ACC112 (cell line): ENCODE measurements around the gene CRB2.

Experiments used
- H2AFZ ChIP-seq: fragments of 200-600 bp; sonication (generic); one replicate; pipeline ENCODE4 v1.6.0; 2017; ENCODE audit warnings: antibody characterized with exemption, low read length; ENCODE audit not compliant: unreplicated experiment
- H3K27ac ChIP-seq: fragments of 200-600 bp; sonication (generic); 2 replicates; pipeline ENCODE4 v1.5.1; 2014; ENCODE audit warnings: low read depth, mild to moderate bottlenecking, antibody characterized with exemption, low read length, moderate library complexity
- H3K27me3 ChIP-seq: fragments of 200-600 bp; sonication (generic); 2 replicates; pipeline ENCODE4 v1.6.1; 2014; ENCODE audit warnings: mild to moderate bottlenecking, antibody characterized with exemption, low read length, moderate library complexity, mixed read lengths; ENCODE audit not compliant: insufficient read depth
- H3K36me3 ChIP-seq: fragments of 200-600 bp; sonication (generic); 2 replicates; pipeline ENCODE4 v1.6.1; 2016; ENCODE audit warnings: mild to moderate bottlenecking, antibody characterized with exemption, low read length, moderate library complexity, mixed read lengths; ENCODE audit not compliant: insufficient read depth
- H3K4me1 ChIP-seq: fragments of 200-600 bp; sonication (generic); one replicate; pipeline ENCODE4 v1.6.1; 2016; ENCODE audit warnings: low read length, mixed read lengths; ENCODE audit not compliant: insufficient read depth, unreplicated experiment, control insufficient read depth
- H3K4me3 ChIP-seq: fragments of 200-600 bp; sonication (generic); 2 replicates; pipeline ENCODE4 v1.5.1; 2014; ENCODE audit warnings: mild to moderate bottlenecking, low read depth, low read length
- H3K79me2 ChIP-seq: fragments of 200-600 bp; sonication (generic); one replicate; pipeline ENCODE4 v1.6.0; 2016; ENCODE audit warnings: low read length; ENCODE audit not compliant: control insufficient read depth, unreplicated experiment, insufficient read depth

Gene CRB2

DNA sequence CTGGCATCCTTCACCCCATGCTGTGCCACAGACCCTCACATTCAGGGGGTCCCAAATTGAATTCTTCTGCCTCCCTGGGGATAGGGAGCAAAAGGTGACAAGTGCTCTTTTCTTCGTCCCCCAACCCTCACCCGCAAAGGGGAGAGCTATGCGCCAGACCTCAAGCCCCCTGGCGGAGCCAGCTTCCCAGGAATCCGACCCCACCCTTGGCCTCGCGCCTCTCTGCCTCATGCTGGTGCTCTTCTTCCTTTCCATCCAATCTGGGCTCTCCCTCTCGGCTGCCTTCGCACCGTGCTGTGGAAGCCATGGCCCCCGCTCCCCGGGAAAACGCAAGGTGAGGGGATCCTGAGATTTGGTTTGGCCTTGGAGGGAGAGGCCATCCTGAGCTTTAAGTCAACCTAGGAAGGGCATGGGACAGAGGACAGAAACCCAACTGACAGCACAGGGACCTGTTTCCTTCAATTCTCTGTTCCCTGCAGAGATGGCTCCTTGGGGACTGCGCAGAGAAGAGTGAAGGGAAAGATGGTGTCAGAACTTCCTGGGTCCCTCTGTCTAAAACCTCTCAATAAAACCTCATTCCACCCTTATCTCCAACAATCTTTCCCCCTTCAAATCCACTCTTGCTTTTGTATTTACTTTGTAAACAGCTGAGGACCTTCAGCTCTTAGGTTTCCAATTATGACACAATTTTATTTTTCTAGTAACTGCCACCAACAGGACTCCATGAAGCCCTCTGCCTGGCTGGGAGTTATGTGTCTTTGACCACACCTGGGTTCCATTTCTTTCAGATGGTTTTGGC lies 36.3 kb upstream of the CRB2 start:
- H2AFZ ChIP-seq = no peak overlapping the region
- H3K79me2 ChIP-seq = no peaks in the 10 kb centered on the region
- H3K4me1 ChIP-seq = no peaks in the 10 kb centered on the region
- peaks cover 21% of the 10 kb centered on the region for H3K27me3 ChIP-seq
- H3K4me3 ChIP-seq = no peak overlapping the region
- no peak overlapping the region for H3K27ac ChIP-seq
- H3K36me3 ChIP-seq = no peaks in the 10 kb centered on the region

DNA sequence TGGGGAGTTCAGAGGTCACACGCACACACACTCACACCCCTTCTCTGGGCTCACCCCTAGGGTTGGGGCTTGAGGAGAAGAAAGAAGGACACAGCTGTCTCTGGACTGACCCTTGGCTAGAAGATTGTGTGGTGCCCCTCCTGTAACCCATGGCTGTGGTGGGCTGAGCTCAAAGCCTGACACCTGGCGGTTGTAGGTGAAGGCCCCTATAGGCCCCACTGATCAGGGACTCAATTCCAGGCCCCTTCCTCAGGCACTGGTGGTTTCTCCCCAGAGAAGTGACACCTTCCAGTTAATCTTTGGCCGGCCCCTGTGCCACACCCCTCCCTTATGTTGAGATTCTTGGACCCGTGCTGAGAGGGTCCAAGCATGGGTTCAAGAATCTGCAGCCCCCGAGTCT lies 35.2 kb upstream of the CRB2 start:
- H3K4me3 ChIP-seq = no peak overlapping the region
- H3K79me2 ChIP-seq = no peaks in the 10 kb centered on the region
- H3K27ac ChIP-seq = no peak overlapping the region
- no peaks in the 10 kb centered on the region for H3K4me1 ChIP-seq
- H2AFZ ChIP-seq = no peak overlapping the region
- no peaks in the 10 kb centered on the region for H3K36me3 ChIP-seq
- peaks cover 31% of the 10 kb centered on the region for H3K27me3 ChIP-seq

DNA sequence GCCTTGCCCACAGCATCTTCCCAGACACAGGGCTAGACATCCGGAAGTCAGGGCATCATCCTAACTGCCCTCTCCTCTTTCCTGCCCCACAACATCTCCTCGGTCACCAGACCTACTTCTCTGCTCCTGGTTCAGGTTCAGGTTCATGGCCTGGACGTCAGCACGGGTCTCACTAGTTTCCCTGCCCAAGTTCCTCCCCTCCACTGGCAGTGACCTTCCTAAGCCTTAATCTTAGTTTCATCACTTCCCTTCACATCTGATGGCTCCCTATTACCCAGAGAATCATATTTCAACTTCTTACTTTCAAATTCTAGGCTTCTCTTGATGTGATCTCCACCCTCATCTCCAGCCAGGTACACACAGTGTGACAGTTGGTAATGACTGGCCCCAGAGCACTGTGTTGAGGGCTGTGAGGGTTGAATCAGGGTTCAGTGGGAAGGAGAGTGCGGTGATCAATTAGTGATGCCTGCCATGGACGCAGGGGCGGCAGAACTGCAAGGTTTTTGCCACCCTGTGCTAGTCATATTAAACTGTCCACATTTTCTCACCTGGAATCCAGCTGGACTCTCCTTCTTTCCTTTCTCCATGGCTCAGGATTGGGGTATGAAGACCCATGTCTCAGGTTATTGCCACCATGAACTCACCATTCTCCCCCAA lies 34.3 kb upstream of the CRB2 start:
- no peaks in the 10 kb centered on the region for H3K79me2 ChIP-seq
- H2AFZ ChIP-seq = no peak overlapping the region
- H3K4me3 ChIP-seq = no peak overlapping the region
- no peaks in the 10 kb centered on the region for H3K4me1 ChIP-seq
- H3K27ac ChIP-seq = no peak overlapping the region
- no peaks in the 10 kb centered on the region for H3K36me3 ChIP-seq
- peaks cover 34% of the 10 kb centered on the region for H3K27me3 ChIP-seq

DNA sequence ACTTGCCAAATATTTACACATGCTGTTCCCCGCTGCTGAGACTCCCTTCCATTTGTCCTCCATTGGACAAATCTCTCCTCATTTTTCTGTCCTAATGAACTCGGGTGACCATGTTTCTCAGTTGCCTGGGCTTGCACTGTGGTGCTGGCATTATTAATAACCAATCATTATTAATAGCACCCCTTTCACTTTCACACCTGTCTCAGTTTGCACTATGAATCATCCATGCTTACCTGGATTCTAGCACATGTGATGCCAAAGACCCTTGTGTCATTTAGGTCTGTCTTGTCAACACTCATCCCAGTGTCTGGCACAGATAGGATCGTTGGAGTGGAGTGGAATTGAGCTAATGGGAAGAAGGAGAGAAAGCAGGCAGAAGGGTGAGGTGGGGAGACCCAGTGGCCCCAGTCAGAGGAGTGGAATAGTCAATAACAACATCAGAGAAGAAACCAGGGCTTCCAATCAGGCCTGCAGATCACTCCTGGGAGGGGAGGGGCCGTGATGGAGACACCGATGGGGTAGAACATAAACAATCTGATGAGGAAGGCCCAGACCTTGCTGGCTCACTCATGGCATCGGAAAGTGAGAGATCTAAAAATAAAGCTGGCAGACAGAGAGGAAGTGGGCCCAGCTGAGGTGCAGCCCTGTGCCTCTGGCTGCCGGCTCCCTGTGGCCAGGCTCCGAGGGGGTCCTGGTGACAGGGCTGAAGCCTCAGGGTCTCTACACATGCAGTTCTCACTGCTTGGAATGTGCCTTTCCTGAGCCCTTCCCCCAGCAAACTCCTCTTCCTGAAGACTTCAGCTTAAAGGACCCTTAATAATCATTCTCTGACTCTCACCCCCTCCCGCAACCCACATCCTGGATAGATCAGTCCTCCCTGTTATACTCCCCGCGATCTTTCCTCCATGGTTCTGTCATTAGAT lies 33.5 kb upstream of the CRB2 start:
- no peak overlapping the region for H2AFZ ChIP-seq
- no peaks in the 10 kb centered on the region for H3K36me3 ChIP-seq
- H3K4me1 ChIP-seq = no peaks in the 10 kb centered on the region
- H3K27me3 ChIP-seq = peaks cover 34% of the 10 kb centered on the region
- no peak overlapping the region for H3K27ac ChIP-seq
- no peaks in the 10 kb centered on the region for H3K79me2 ChIP-seq
- no peak overlapping the region for H3K4me3 ChIP-seq

DNA sequence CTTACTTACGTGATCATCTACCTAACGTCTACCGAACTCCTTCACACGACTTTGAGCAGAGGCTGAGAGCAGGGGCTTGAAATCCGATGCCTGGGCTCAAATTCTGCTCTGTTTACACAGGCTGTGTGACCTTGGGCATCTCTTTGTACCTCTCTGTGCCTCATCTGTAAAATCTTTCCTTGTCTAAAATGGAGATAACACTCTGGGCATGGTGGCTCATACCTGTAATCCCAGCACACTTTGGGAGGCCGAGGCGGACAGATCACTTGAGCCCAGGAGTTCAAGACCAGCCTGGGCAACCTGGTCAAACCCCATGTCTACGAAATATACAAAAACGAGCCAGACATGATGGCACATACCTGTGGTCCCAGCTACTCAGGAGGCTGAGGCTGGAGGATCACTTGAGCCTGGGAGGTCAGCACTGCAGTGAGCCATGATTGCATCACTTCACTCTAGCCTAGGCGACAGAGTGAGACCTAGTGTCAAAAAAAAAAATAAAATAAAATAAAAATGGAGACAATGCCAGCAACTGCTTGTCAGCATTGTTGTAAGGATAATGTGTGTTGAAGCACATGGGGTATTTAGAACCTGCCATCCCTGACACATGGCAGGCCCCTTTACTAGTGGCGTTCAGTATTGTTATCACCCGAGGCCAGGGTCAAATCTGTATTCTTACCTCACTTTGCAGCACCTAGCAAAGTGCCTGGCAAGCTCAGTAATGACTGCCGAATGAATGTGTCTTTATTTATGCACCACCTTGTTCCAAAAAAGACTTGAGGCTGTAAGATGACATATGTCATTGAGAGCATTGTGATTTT lies 32.6 kb upstream of the CRB2 start:
- Histone ChIP-seq H3K4me1 (no peaks in the 10 kb centered on the region), H3K27ac (no peak overlapping the region), H3K4me3 (no peak overlapping the region)

DNA sequence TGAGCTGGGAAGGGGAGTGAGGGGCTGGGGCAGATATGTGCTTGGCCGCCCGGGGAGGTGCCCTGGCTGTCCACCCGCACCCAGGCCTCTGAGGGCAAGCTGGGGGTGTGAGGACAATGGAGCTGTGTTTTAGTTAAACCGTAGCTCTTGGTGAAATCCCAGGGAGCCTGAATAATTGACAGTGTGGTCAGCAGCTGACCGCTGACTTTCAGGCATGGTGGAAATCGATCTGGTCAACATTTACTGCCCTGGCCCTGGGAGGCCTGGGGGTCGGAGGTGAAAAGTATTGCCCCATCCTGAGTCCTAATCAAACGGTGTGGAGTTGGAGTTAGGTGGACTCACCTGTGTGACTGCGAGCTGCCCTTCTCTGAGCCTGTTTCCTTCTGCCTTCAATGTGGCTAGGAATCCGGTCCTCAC lies 31.2 kb upstream of the CRB2 start:
- Histone ChIP-seq H3K27ac (no peak overlapping the region), H2AFZ (no peak overlapping the region), H3K4me3 (no peak overlapping the region), H3K27me3 (peaks cover 24% of the 10 kb centered on the region), H3K79me2 (no peaks in the 10 kb centered on the region), H3K4me1 (no peaks in the 10 kb centered on the region), H3K36me3 (no peaks in the 10 kb centered on the region)

More for the DNA sequence above, 32.6 kb upstream of the CRB2 start:
- Histone ChIP-seq H3K79me2 (no peaks in the 10 kb centered on the region), H2AFZ (no peak overlapping the region), H3K27me3 (peaks cover 34% of the 10 kb centered on the region), H3K36me3 (no peaks in the 10 kb centered on the region)

DNA sequence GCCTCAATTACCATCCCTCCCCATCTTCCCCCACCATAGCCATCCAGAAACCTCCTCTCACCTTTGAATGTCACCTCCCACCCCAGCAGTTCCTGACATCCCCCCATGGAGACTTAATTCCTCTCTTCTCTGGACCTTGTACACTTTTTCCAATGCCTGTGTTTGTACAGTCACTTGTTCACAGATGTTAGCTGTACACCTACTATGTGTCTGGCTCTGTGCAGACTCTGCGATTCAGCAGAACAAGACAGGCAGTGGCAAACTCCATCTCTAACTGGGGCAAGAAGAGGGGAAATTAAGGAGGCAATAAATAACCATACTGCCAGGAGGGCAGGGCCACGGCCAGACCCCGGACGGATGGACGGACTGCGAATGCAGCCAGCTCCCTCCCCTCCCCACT lies 29.8 kb upstream of the CRB2 start:
- Histone ChIP-seq H2AFZ (no peak overlapping the region), H3K27ac (no peak overlapping the region)

DNA sequence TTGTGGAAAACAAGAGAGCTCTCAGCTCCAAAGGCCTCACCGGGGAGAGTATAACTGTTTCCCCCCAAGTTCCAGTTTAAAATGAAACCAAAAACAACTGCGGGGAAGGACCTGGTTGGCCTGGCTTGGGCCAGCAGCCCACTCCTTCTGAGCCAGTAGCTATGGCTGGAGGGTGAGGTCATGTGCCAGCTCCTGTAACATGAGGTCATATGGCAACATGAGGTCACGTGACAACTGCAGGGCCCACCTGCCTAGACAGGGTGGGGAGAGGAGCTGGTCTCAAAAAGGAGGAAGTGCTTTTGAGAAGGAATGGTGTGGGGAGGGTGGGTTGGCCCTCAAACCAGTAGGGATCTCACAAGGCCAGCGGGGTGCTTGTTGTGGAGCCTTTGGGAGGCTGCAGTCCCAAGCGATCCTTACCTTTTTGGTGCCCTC lies 29.3 kb upstream of the CRB2 start:
- Histone ChIP-seq H3K4me3 (peak overlapping the region; percentile 61), H2AFZ (no peak overlapping the region), H3K27ac (no peak overlapping the region), H3K27me3 (peaks cover 15% of the 10 kb centered on the region; the same call in 1 of the 2 replicates), H3K79me2 (no peaks in the 10 kb centered on the region), H3K4me1 (no peaks in the 10 kb centered on the region), H3K36me3 (no peaks in the 10 kb centered on the region)

More for the DNA sequence above, 29.8 kb upstream of the CRB2 start:
- no peaks in the 10 kb centered on the region for H3K4me1 ChIP-seq
- peaks cover 18% of the 10 kb centered on the region; the same call in 1 of the 2 replicates for H3K27me3 ChIP-seq
- peak overlapping the region; percentile 61 for H3K4me3 ChIP-seq
- H3K36me3 ChIP-seq = no peaks in the 10 kb centered on the region
- no peaks in the 10 kb centered on the region for H3K79me2 ChIP-seq

DNA sequence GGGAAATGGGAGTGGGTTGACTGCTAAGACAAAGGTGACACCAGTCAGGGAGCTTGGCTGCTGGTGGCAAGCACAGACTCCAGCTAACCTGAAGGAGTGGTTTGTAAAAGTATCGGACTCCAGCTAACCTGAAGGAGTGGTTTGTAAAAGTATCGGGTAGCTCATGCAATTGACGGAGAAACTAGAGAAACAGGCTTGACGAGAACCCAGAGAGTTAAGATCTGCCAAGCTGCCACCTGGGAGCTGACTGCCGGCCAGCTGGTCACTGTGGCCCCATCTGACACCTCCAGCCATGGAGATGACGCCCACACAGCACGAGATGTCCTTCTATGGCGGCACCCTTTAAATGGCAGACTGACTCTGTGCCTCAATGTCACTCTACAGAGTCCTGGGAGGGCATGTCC lies 28.3 kb upstream of the CRB2 start:
- Histone ChIP-seq H2AFZ (no peak overlapping the region), H3K36me3 (no peaks in the 10 kb centered on the region), H3K27ac (no peak overlapping the region), H3K27me3 (peaks cover 13% of the 10 kb centered on the region; the same call in 1 of the 2 replicates), H3K4me3 (no peak overlapping the region), H3K4me1 (no peaks in the 10 kb centered on the region), H3K79me2 (no peaks in the 10 kb centered on the region)
